ENCODE results near the gene BCL11B.

DNA sequence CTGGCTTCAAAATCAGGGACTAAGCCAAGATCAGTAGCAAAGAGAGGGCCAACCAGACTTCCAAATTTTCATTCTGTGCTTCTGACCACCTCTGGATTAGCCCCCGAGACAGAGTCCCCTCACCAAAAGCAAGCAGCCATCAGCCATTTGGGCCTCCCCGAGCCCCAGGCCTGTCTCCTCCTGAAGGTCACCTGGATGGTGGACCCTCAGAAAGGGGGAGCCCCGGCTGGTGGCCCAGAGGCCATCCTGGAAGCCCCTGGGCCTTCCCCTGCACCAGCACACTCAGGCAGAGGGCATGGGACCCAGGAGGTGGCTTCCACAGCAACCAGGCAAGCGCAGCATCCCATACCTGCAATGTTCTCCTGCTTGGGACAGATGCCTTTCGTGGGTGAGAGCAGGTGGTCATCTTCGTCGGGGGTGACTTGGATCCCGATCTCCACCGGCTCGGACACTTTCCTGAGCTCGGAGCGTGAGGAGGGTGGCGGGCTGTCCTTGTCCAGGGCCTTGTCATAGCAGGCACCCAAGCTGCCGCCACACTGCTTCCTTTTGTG lies 14.8 kb downstream of the BCL11B start:
- TF ChIP-seq, protein P1, sequence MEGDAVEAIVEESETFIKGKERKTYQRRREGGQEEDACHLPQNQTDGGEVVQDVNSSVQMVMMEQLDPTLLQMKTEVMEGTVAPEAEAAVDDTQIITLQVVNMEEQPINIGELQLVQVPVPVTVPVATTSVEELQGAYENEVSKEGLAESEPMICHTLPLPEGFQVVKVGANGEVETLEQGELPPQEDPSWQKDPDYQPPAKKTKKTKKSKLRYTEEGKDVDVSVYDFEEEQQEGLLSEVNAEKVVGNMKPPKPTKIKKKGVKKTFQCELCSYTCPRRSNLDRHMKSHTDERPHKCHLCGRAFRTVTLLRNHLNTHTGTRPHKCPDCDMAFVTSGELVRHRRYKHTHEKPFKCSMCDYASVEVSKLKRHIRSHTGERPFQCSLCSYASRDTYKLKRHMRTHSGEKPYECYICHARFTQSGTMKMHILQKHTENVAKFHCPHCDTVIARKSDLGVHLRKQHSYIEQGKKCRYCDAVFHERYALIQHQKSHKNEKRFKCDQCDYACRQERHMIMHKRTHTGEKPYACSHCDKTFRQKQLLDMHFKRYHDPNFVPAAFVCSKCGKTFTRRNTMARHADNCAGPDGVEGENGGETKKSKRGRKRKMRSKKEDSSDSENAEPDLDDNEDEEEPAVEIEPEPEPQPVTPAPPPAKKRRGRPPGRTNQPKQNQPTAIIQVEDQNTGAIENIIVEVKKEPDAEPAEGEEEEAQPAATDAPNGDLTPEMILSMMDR (IDR thresholded peaks at IDR 0.05) = no peak
- no peak for TF ChIP-seq POLR2A (IDR thresholded peaks at IDR 0.05)
